Left cardiac atrium (tissue), 4 donors: ENCODE data around the gene ABCC3. TPM values are rescaled to one million over a fixed set of nuclear protein-coding genes. Genes with fewer than 3 reads are reported as not detected.
A peak's percentile ranks its signal among the peaks of the same experiment; 100 is the strongest.

Experiments used
- ATAC-seq, 2 donors: fragments of 200-7000 bp; cut with Tn5 transposase; one replicate each; pipeline ENCODE4 v1.9.1; 2020; ENCODE audit warnings: mild to moderate bottlenecking in 2 of 2, moderate library complexity in 2 of 2
- DNase-seq: peaks from one replicate; pipeline ENCODE4 v3.0.0-alpha.2; 2020
- intact Hi-C, 2 donors: fragments of 100-400 bp; cut with DNase I; formaldehyde crosslinking; loops; one replicate each; pipeline versions ENCODE4 v1.14.1 to v1.15.1; 2022 to 2023
- total RNA-seq, 2 donors: library from RNA; stranded (reverse); fragmentation: NEBNext Ultra II Directional; extraction: Animal tissue kit (Norgen Biotek cat#: 25700); gene quantifications; one replicate each; pipeline ENCODE4 v1.2.1, GENCODE V29; 2021
- donor health status: DM: no; HTN: yes; CAD: no.
- donor health status: DM: no; HTN: yes; CAD: no; lungs with severe emphysema.
- donor health status: DM: yes; HTN: yes; CAD: no.
- donor health status: Dilated cardiomyopathy.

ABCC3 gene
- total RNA-seq, 2 donors from 2014 or later, result 1.4 to 5.2 TPM

GRCh38 chr17:50637829-50638605 lies 3.3 kb downstream of the ABCC3 start:
- DNase-seq, result no peak
- ATAC-seq, result no peak
- intact Hi-C loops, result no loop called here

GRCh38 chr17:50638606-50638965 lies 3.9 kb downstream of the ABCC3 start:
- ATAC-seq (no peak), DNase-seq (no peak)
- intact Hi-C loops, result no loop called here

- intact Hi-C loops, result no loop called here
- ATAC-seq (peak; percentile 83), DNase-seq (peak; percentile 95)
Measured at GRCh38 chr17:50638966-50639713, 4.5 kb downstream of the ABCC3 start.

GRCh38 chr17:50640686-50641351 lies 6.1 kb downstream of the ABCC3 start:
- intact Hi-C loops, result no loop called here
- peak in 1 of 2 donors; percentile 39 for ATAC-seq
- no peak for DNase-seq

GRCh38 chr17:50641357-50641756 lies 6.7 kb downstream of the ABCC3 start:
- DNase-seq (no peak), ATAC-seq (no peak)
- intact Hi-C loops, result no loop called here

GRCh38 chr17:50642071-50642721 lies 7.5 kb downstream of the ABCC3 start:
- no peak for ATAC-seq

GRCh38 chr17:50642722-50643656 lies 8.3 kb downstream of the ABCC3 start:
- no peak for DNase-seq
- intact Hi-C loops, result no loop called here
- ATAC-seq, result no peak

More at GRCh38 chr17:50642071-50642721, 7.5 kb downstream of the ABCC3 start:
- no peak for DNase-seq
- intact Hi-C loops, result no loop called here

GRCh38 chr17:50645748-50646682 lies 11.3 kb downstream of the ABCC3 start:
- no peak for DNase-seq
- intact Hi-C loops, result no loop called here
- ATAC-seq, result no peak

- intact Hi-C loops, result no loop called here
- DNase-seq (no peak), ATAC-seq (no peak)
Measured at GRCh38 chr17:50647187-50647586, 12.5 kb downstream of the ABCC3 start.

GRCh38 chr17:50649042-50649908 lies 14.6 kb downstream of the ABCC3 start:
- DNase-seq (no peak), ATAC-seq (no peak)
- intact Hi-C loops, result no loop called here

- DNase-seq (no peak), ATAC-seq (no peak)
- intact Hi-C loops, result no loop called here
Measured at GRCh38 chr17:50651661-50652060, 17.0 kb downstream of the ABCC3 start.

GRCh38 chr17:50653738-50654137 lies 19.1 kb downstream of the ABCC3 start:
- intact Hi-C loops, result no loop called here
- no peak for ATAC-seq
- DNase-seq, result no peak

GRCh38 chr17:50656509-50656908 lies 21.8 kb downstream of the ABCC3 start:
- intact Hi-C loops, result no loop called here
- no peak for DNase-seq
- no peak for ATAC-seq

GRCh38 chr17:50657054-50657453 lies 22.4 kb downstream of the ABCC3 start:
- ATAC-seq (no peak), DNase-seq (no peak)
- intact Hi-C loops, result no loop called here

- DNase-seq (no peak), ATAC-seq (no peak)
- intact Hi-C loops, result no loop called here
Measured at GRCh38 chr17:50657627-50658026, 22.9 kb downstream of the ABCC3 start.

- DNase-seq (no peak), ATAC-seq (peak; percentile 28 to 31)
- intact Hi-C loops, result no loop called here
Measured at GRCh38 chr17:50658616-50659015, 23.9 kb downstream of the ABCC3 start.

- intact Hi-C loops, result no loop called here
- ATAC-seq (no peak), DNase-seq (no peak)
Measured at GRCh38 chr17:50659179-50659578, 24.5 kb downstream of the ABCC3 start.
